Smooth muscle cell (in vitro differentiated cells): Measurements from ENCODE around the gene C19orf85. TPM values are rescaled to one million over a fixed set of nuclear protein-coding genes. Genes with fewer than 3 reads are reported as not detected.

Source experiments
- DNase-seq: peaks from one replicate; lab custom pipeline; 2025; ENCODE audit not compliant: unreplicated experiment; lab: John Stamatoyannopoulos, UW
- H2AFZ ChIP-seq: fragments of 200-600 bp; sonication (generic); 2 replicates; pipeline ENCODE4 v1.6.0; 2016; ENCODE audit warnings: antibody characterized with exemption, low read depth, mild to moderate bottlenecking
- H3F3A ChIP-seq: fragments of 200-600 bp; sonication (generic); 2 replicates; pipeline ENCODE4 v1.6.0; 2017; ENCODE audit warnings: antibody characterized with exemption, low read depth
- H3K27ac ChIP-seq: fragments of 200-600 bp; sonication (generic); 2 replicates; pipeline ENCODE4 v1.5.1; 2016; ENCODE audit warnings: low read depth, mild to moderate bottlenecking
- H3K27me3 ChIP-seq: fragments of 200-600 bp; sonication (generic); 2 replicates; pipeline ENCODE4 v1.6.1; 2016; ENCODE audit warnings: low read depth, mild to moderate bottlenecking
- H3K36me3 ChIP-seq: fragments of 200-600 bp; sonication (generic); 2 replicates; pipeline ENCODE4 v1.5.1; 2016; ENCODE audit warnings: low read depth
- H3K4me1 ChIP-seq: fragments of 200-600 bp; sonication (generic); 2 replicates; pipeline ENCODE4 v1.5.1; 2016; ENCODE audit warnings: low read depth
- H3K4me2 ChIP-seq: fragments of 200-600 bp; sonication (generic); 2 replicates; pipeline ENCODE4 v1.6.0; 2016; ENCODE audit warnings: mild to moderate bottlenecking
- H3K4me3 ChIP-seq: fragments of 200-600 bp; sonication (generic); 2 replicates; pipeline ENCODE4 v1.5.1; 2016; ENCODE audit warnings: mild to moderate bottlenecking
- H3K79me2 ChIP-seq: fragments of 200-600 bp; sonication (generic); 2 replicates; pipeline ENCODE4 v1.6.0; 2016; ENCODE audit warnings: low read depth, mild to moderate bottlenecking
- H3K9ac ChIP-seq: fragments of 200-600 bp; sonication (generic); 2 replicates; pipeline ENCODE4 v1.6.0; 2016; ENCODE audit warnings: low read depth
- H3K9me3 ChIP-seq: fragments of 200-600 bp; sonication (generic); replicated peaks from 2 replicates; pipeline ENCODE4 v1.5.1; 2016; ENCODE audit warnings: low read depth
- H4K20me1 ChIP-seq: fragments of 200-600 bp; sonication (generic); 2 replicates; pipeline ENCODE4 v1.6.0; 2016; ENCODE audit warnings: low read depth
- CTCF ChIP-seq: fragments of 200-600 bp; sonication (generic); IDR thresholded peaks from 2 replicates; pipeline ENCODE4 v1.5.1; 2017; ENCODE audit warnings: borderline replicate concordance, mild to moderate bottlenecking, antibody characterized with exemption; ENCODE audit not compliant: insufficient read depth, poor library complexity, severe bottlenecking
- WGBS: methylation state at CpG from one replicate; pipeline ENCODE4 v1.1.7; 2016; ENCODE audit warnings: low lambda C conversion rate; 5-methylcytosine and 5-hydroxymethylcytosine counted together
- polyA plus RNA-seq: library from polyadenylated mRNA; unstranded; fragments of >200 nt; fragmentation: Nextera tagmentation; extraction: Ambion mirVana; gene quantifications from 2 replicates; pipeline ENCODE4 v1.2.1, GENCODE V29; 2016
- total RNA-seq: library from RNA; depleted of rRNA; stranded (reverse); fragments of >200 nt; gene quantifications from 2 replicates; pipeline ENCODE4 v1.2.3, GENCODE V29; 2014

Gene C19orf85
- total and polyA plus RNA-seq, 2 experiments from 2014 or later, result not detected

- H3K4me3 ChIP-seq, result no peak overlapping the region
- no peaks in the 10 kb centered on the region for H4K20me1 ChIP-seq
- DNase-seq, result no peak
- no peak for TF ChIP-seq CTCF
- H3K9me3 ChIP-seq, result no peaks in the 10 kb centered on the region
- 75% methylated on average over 18 of the region's 18 CpGs for WGBS
- H3K4me1 ChIP-seq, result peaks cover 4% of the 10 kb centered on the region
- H3K36me3 ChIP-seq, result no peaks in the 10 kb centered on the region
- no peak overlapping the region for H3K4me2 ChIP-seq
- no peak overlapping the region for H3K9ac ChIP-seq
- H3K79me2 ChIP-seq, result no peaks in the 10 kb centered on the region
- no peaks in the 10 kb centered on the region for H3K27me3 ChIP-seq
- H3K27ac ChIP-seq, result no peak overlapping the region
- H2AFZ ChIP-seq, result no peak overlapping the region
- H3F3A ChIP-seq, result no peaks in the 10 kb centered on the region
Measured at GRCh38 chr19:55493052-55493644, 28.6 kb upstream of the C19orf85 start.

GRCh38 chr19:55492362-55492944 lies 27.9 kb upstream of the C19orf85 start:
- Histone ChIP-seq H3F3A (no peaks in the 10 kb centered on the region), H3K9me3 (no peaks in the 10 kb centered on the region), H3K36me3 (no peaks in the 10 kb centered on the region), H4K20me1 (no peaks in the 10 kb centered on the region), H3K27me3 (no peaks in the 10 kb centered on the region), H2AFZ (no peak overlapping the region), H3K4me1 (peaks cover 10% of the 10 kb centered on the region), H3K4me3 (no peak overlapping the region), H3K9ac (no peak overlapping the region), H3K4me2 (no peak overlapping the region), H3K79me2 (no peaks in the 10 kb centered on the region), H3K27ac (no peak overlapping the region)
- no peak for DNase-seq
- 79% methylated on average over 12 of the region's 12 CpGs for WGBS
- no peak for TF ChIP-seq CTCF

GRCh38 chr19:55491546-55492360 lies 27.2 kb upstream of the C19orf85 start:
- Histone ChIP-seq H3K36me3 (no peaks in the 10 kb centered on the region), H4K20me1 (no peaks in the 10 kb centered on the region), H3K9ac (no peak overlapping the region), H3K4me1 (peaks cover 17% of the 10 kb centered on the region), H2AFZ (no peak overlapping the region), H3K27me3 (no peaks in the 10 kb centered on the region), H3K9me3 (no peaks in the 10 kb centered on the region), H3K4me3 (no peak overlapping the region), H3K79me2 (no peaks in the 10 kb centered on the region), H3K27ac (no peak overlapping the region), H3F3A (no peaks in the 10 kb centered on the region), H3K4me2 (no peak overlapping the region)
- WGBS, result 89% methylated on average over 18 of the region's 24 CpGs
- no peak for DNase-seq
- no peak for TF ChIP-seq CTCF
